HFFc6 (cell line): ENCODE measurements around the gene SLC6A3. TPM values are rescaled to one million over a fixed set of nuclear protein-coding genes. Genes with fewer than 3 reads are reported as not detected.
"Not testable (repeated sequence)": the region's sequence is repeated elsewhere in the genome, so short reads cannot be mapped to it uniquely, and the experiment has no call there.

ENCODE experiments used
- DNase-seq: peaks from one replicate; pipeline ENCODE4 v3.0.0-alpha.2; 2018
- H3K27ac Mint-ChIP-seq: 2 replicates; pipeline ENCODE4 v1.8.0; 2020; ENCODE audit warnings: mild to moderate bottlenecking, mixed read lengths
- H3K27me3 Mint-ChIP-seq: 2 replicates; pipeline ENCODE4 v1.8.0; 2021; ENCODE audit warnings: mild to moderate bottlenecking, moderate library complexity, mixed read lengths; ENCODE audit not compliant: insufficient read depth
- H3K36me3 Mint-ChIP-seq: 2 replicates; pipeline ENCODE4 v1.8.0; 2021; ENCODE audit warnings: low read depth, mixed read lengths
- H3K4me1 Mint-ChIP-seq: 2 replicates; pipeline ENCODE4 v1.8.0; 2020; ENCODE audit warnings: low read depth, mixed read lengths
- H3K4me3 Mint-ChIP-seq: 2 replicates; pipeline ENCODE4 v1.8.0; 2020; ENCODE audit warnings: mild to moderate bottlenecking, moderate library complexity, mixed read lengths
- H3K9me3 Mint-ChIP-seq: 2 replicates; pipeline ENCODE4 v1.8.0; 2020; ENCODE audit warnings: mild to moderate bottlenecking, mixed read lengths
- CTCF ChIP-seq: fragments of 200-600 bp; sonication (generic); IDR thresholded peaks from 2 replicates; pipeline ENCODE4 v1.5.0; 2021; ENCODE audit warnings: antibody characterized with exemption, mild to moderate bottlenecking
- total RNA-seq, 6 experiments: library from RNA; stranded (reverse); fragmentation: NEBNext Ultra II Directional; extraction: Animal tissue kit (Norgen Biotek cat#: 25700); gene quantifications; 2 replicates in 1 of 6; 3 replicates in 5 of 6; pipeline ENCODE4 v1.2.3, GENCODE V29; 2021

The SLC6A3 gene
- total RNA-seq, 6 experiments from 2014 or later, result not detected

GRCh38 chr5:1378096-1378495 is 67.1 kb downstream of the SLC6A3 start:
- TF ChIP-seq CTCF, result no peak
- Mint-ChIP-seq H3K27me3 (peaks cover 52% of the 10 kb centered on the region), H3K36me3 (no peaks in the 10 kb centered on the region), H3K27ac (no peak overlapping the region), H3K9me3 (0 out of 2 replicates have a peak, but pooled peaks cover 3% of the 10 kb centered on the region), H3K4me3 (no peak overlapping the region), H3K4me1 (no peaks in the 10 kb centered on the region)
- DNase-seq, result no peak

- Mint-ChIP-seq H3K4me3 (no peak overlapping the region), H3K27ac (no peak overlapping the region), H3K9me3 (0 out of 2 replicates have a peak, but pooled peaks cover 3% of the 10 kb centered on the region), H3K27me3 (peaks cover 54% of the 10 kb centered on the region), H3K4me1 (no peaks in the 10 kb centered on the region), H3K36me3 (no peaks in the 10 kb centered on the region)
- DNase-seq, result no peak
- TF ChIP-seq CTCF, result no peak
Measured at GRCh38 chr5:1376981-1377380, 68.3 kb downstream of the SLC6A3 start.

- Mint-ChIP-seq H3K27me3 (peaks cover 56% of the 10 kb centered on the region), H3K36me3 (no peaks in the 10 kb centered on the region), H3K4me3 (no peak overlapping the region), H3K9me3 (0 out of 2 replicates have a peak, but pooled peaks cover 3% of the 10 kb centered on the region), H3K4me1 (no peaks in the 10 kb centered on the region), H3K27ac (no peak overlapping the region)
- no peak for DNase-seq
- TF ChIP-seq CTCF, result no peak
Measured at GRCh38 chr5:1375871-1376810, 69.1 kb downstream of the SLC6A3 start.

- DNase-seq, result no peak
- no peaks in the 10 kb centered on the region for H3K4me1 Mint-ChIP-seq
- 0 out of 2 replicates have a peak, but pooled peaks cover 1% of the 10 kb centered on the region for H3K9me3 Mint-ChIP-seq
- peaks cover 60% of the 10 kb centered on the region for H3K27me3 Mint-ChIP-seq
- no peaks in the 10 kb centered on the region for H3K36me3 Mint-ChIP-seq
- H3K4me3 Mint-ChIP-seq, result no peak overlapping the region
- no peak for TF ChIP-seq CTCF
- no peak overlapping the region for H3K27ac Mint-ChIP-seq
Measured at GRCh38 chr5:1374679-1375055, 70.6 kb downstream of the SLC6A3 start.

GRCh38 chr5:1374030-1374678 is 71.1 kb downstream of the SLC6A3 start:
- no peak for TF ChIP-seq CTCF
- Mint-ChIP-seq H3K27me3 (peaks cover 59% of the 10 kb centered on the region), H3K27ac (no peak overlapping the region), H3K4me3 (no peak overlapping the region), H3K36me3 (no peaks in the 10 kb centered on the region), H3K4me1 (no peaks in the 10 kb centered on the region), H3K9me3 (no peaks in the 10 kb centered on the region)
- DNase-seq, result no peak

GRCh38 chr5:1371972-1372342 is 73.3 kb downstream of the SLC6A3 start:
- not testable (repeated sequence) for H3K27ac Mint-ChIP-seq, H3K9me3 Mint-ChIP-seq, H3K36me3 Mint-ChIP-seq, H3K4me3 Mint-ChIP-seq, H3K4me1 Mint-ChIP-seq, DNase-seq
- H3K27me3 Mint-ChIP-seq, result peaks cover 66% of the 10 kb centered on the region
